OCI-LY7 (cell line): Measurements from ENCODE around the gene SYCP1. TPM values are rescaled to one million over a fixed set of nuclear protein-coding genes. Genes with fewer than 3 reads are reported as not detected.
"Not testable (repeated sequence)": the region's sequence is repeated elsewhere in the genome, so short reads cannot be mapped to it uniquely, and the experiment has no call there.

Source experiments
- BruUV-seq: library from RNA; stranded (reverse); fragments of 400-500 nt; replicated peaks from 2 replicates; lab custom pipeline; 2021; lab: Mats Ljungman, UMichigan
- CTCF ChIA-PET: fragments of 300-600 bp; sonication (Branson Sonifier 250); formaldehyde crosslinking; loops from one replicate; lab custom pipeline; 2022; ENCODE audit warnings: antibody characterized with exemption; ENCODE audit not compliant: unreplicated experiment; lab: Charles Lee
- POLR2A ChIA-PET: fragments of 300-600 bp; sonication (Branson Sonifier 250); formaldehyde crosslinking; loops from one replicate; lab custom pipeline; 2022; ENCODE audit warnings: antibody characterized with exemption; lab: Charles Lee
- DNase-seq: peaks from one replicate; pipeline ENCODE4 v3.0.0-alpha.2; 2015; ENCODE audit warnings: low spot score
- H2AFZ ChIP-seq: fragments of 200-600 bp; sonication (generic), shearing (Covaris generic); 2 replicates; pipeline ENCODE4 v1.6.1; 2014; ENCODE audit warnings: mild to moderate bottlenecking, antibody characterized with exemption, low read length, moderate library complexity
- H3K27ac ChIP-seq: fragments of 200-600 bp; sonication (generic); 2 replicates; pipeline ENCODE4 v1.5.1; 2014; ENCODE audit warnings: mixed run types, low read depth, mild to moderate bottlenecking, moderate library complexity, low read length, inconsistent platforms; ENCODE audit not compliant: poor library complexity, severe bottlenecking
- H3K36me3 ChIP-seq: fragments of 200-600 bp; sonication (generic); 2 replicates; pipeline ENCODE4 v1.6.1; 2014; ENCODE audit warnings: mild to moderate bottlenecking, antibody characterized with exemption, low read length, moderate library complexity, mixed read lengths; ENCODE audit not compliant: insufficient read depth
- H3K4me1 ChIP-seq: fragments of 200-600 bp; sonication (generic); 2 replicates; pipeline ENCODE4 v1.5.1; 2014; ENCODE audit warnings: mild to moderate bottlenecking, low read length; ENCODE audit not compliant: insufficient read depth, poor library complexity, severe bottlenecking
- H3K4me2 ChIP-seq: fragments of 200-600 bp; sonication (generic); 2 replicates; pipeline ENCODE4 v1.6.1; 2014; ENCODE audit warnings: mild to moderate bottlenecking, low read length
- H3K4me3 ChIP-seq: fragments of 200-600 bp; sonication (generic); 2 replicates; pipeline ENCODE4 v1.5.1; 2014; ENCODE audit warnings: mild to moderate bottlenecking, low read depth, low read length; ENCODE audit not compliant: poor library complexity, severe bottlenecking
- H3K79me2 ChIP-seq: fragments of 200-600 bp; sonication (generic); 2 replicates; pipeline ENCODE4 v1.6.1; 2016; ENCODE audit warnings: low read depth, mild to moderate bottlenecking, low read length, moderate library complexity, mixed read lengths; ENCODE audit not compliant: insufficient read depth
- H3K9me2 ChIP-seq: fragments of 200-600 bp; sonication (generic); 2 replicates; pipeline ENCODE4 v1.6.1; 2016; ENCODE audit warnings: mild to moderate bottlenecking, low read length, mixed read lengths; ENCODE audit not compliant: insufficient read depth
- H3K9me3 ChIP-seq: fragments of 200-600 bp; sonication (generic); 2 replicates; pipeline ENCODE4 v1.6.1; 2014; ENCODE audit warnings: mild to moderate bottlenecking, mixed run types, low read length, mixed read lengths
- H4K20me1 ChIP-seq: fragments of 200-600 bp; sonication (generic); 2 replicates; pipeline ENCODE4 v1.6.1; 2014; ENCODE audit warnings: mild to moderate bottlenecking, antibody characterized with exemption, low read length, moderate library complexity, mixed read lengths; ENCODE audit not compliant: insufficient read depth
- EZH2phosphoT487 ChIP-seq: fragments of 200-600 bp; sonication (generic); IDR thresholded peaks from 2 replicates; pipeline ENCODE4 v1.6.1; 2018; ENCODE audit warnings: low read depth, borderline replicate concordance, mild to moderate bottlenecking, mixed run types, antibody characterized with exemption, low read length, moderate library complexity, mixed read lengths
- intact Hi-C: fragments of 100-400 bp; cut with micrococcal nuclease; formaldehyde crosslinking; loops from one replicate; pipeline ENCODE4 v1.10.0; 2022; ENCODE audit not compliant: unreplicated experiment
- total RNA-seq, 2 experiments: library from RNA; depleted of rRNA in 1 of 2; stranded (reverse); fragments of >200 nt in 1 of 2; shearing (Covaris generic) in 1 of 2; gene quantifications; 2 replicates each; pipeline ENCODE4 v1.2.3, GENCODE V29; 2014 to 2022
- TF ChIP-seq, protein P1 (sequence below): fragments of 200-600 bp; sonication (generic); conservative IDR thresholded peaks from 2 replicates; pipeline ENCODE4 v1.5.1; 2014; ENCODE audit warnings: mild to moderate bottlenecking, antibody characterized with exemption, low read length, moderate library complexity, mixed read lengths

SYCP1 gene
- total RNA-seq, 2 experiments from 2014 or later = not detected

DNA sequence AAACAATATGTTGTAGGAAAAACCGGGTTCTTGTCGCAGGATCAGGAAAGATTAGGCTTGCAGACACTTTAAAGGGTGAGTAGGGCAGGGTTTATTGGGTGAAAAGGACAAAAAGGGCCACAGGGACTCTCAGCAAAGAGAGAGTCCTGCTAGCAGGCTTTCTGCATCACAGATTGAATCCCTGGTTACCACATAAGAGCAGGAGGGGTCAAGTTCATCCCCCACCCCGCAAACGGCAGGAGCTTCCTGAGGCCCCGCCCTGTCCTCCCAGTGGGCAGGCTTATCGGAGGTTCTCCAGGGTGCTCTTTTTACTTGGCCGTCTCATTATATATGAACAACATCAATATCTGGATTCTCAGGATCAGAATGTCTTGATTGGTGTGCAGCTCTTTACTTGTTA, 47.7 kb downstream of the SYCP1 start:
- H2AFZ ChIP-seq = no peak overlapping the region
- H4K20me1 ChIP-seq = no peaks in the 10 kb centered on the region
- H3K4me3 ChIP-seq = no peak overlapping the region
- no peak overlapping the region for H3K4me2 ChIP-seq
- no TSS peak for BruUV-seq
- no peaks in the 10 kb centered on the region for H3K4me1 ChIP-seq
- ChIA-PET CTCF (no interaction called here), POLR2A (interaction anchor here (0.6 kb wide), 1 partner anchor 74 kb away, joined by 3 read pairs; no protein-coding TSS in a partner anchor)
- TF ChIP-seq, protein P1, sequence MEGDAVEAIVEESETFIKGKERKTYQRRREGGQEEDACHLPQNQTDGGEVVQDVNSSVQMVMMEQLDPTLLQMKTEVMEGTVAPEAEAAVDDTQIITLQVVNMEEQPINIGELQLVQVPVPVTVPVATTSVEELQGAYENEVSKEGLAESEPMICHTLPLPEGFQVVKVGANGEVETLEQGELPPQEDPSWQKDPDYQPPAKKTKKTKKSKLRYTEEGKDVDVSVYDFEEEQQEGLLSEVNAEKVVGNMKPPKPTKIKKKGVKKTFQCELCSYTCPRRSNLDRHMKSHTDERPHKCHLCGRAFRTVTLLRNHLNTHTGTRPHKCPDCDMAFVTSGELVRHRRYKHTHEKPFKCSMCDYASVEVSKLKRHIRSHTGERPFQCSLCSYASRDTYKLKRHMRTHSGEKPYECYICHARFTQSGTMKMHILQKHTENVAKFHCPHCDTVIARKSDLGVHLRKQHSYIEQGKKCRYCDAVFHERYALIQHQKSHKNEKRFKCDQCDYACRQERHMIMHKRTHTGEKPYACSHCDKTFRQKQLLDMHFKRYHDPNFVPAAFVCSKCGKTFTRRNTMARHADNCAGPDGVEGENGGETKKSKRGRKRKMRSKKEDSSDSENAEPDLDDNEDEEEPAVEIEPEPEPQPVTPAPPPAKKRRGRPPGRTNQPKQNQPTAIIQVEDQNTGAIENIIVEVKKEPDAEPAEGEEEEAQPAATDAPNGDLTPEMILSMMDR = no peak
- no peak for TF ChIP-seq EZH2phosphoT487
- H3K9me3 ChIP-seq = no peaks in the 10 kb centered on the region
- no peaks in the 10 kb centered on the region for H3K79me2 ChIP-seq
- no peak overlapping the region for H3K27ac ChIP-seq
- H3K36me3 ChIP-seq = no peaks in the 10 kb centered on the region
- DNase-seq = no peak
- no peaks in the 10 kb centered on the region for H3K9me2 ChIP-seq
- intact Hi-C loops = no loop called here

DNA sequence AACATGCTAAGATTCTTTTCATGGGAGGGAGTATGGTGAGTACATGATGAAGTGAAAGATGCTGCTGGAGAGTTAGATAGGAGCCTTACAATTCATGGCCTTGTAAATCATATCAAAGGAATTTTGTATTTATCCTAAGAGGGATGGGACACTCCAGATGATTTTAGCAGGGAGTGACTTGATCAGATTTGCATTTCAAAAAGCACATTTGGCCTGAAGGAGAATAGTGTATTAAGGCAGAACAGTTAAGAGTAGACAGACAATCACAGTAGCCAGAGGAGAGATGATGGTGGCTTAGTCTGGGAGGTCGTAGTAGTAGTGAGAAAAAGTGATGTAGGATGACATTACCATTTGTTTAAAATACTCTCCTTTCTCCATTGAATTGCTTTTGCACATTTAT, 48.8 kb downstream of the SYCP1 start:
- POLR2A ChIA-PET = no interaction called here
- intact Hi-C loops = no loop called here

GRCh38 chr1:114915720-114916119, 61.1 kb downstream of the SYCP1 start:
- H3K9me2 ChIP-seq, BruUV-seq, DNase-seq, H3K27ac ChIP-seq, intact Hi-C loops, H4K20me1 ChIP-seq, H3K79me2 ChIP-seq, H3K4me3 ChIP-seq, H3K4me1 ChIP-seq, H2AFZ ChIP-seq, CTCF ChIA-PET, H3K36me3 ChIP-seq, POLR2A ChIA-PET, H3K4me2 ChIP-seq, H3K9me3 ChIP-seq: not testable (repeated sequence)

More for the DNA sequence above, 48.8 kb downstream of the SYCP1 start:
- Histone ChIP-seq H3K4me1 (no peaks in the 10 kb centered on the region), H3K4me2 (no peak overlapping the region), H3K27ac (no peak overlapping the region), H3K79me2 (no peaks in the 10 kb centered on the region), H2AFZ (no peak overlapping the region), H3K9me3 (no peaks in the 10 kb centered on the region), H3K4me3 (no peak overlapping the region), H3K9me2 (no peaks in the 10 kb centered on the region), H4K20me1 (no peaks in the 10 kb centered on the region), H3K36me3 (no peaks in the 10 kb centered on the region)
- no peak for DNase-seq
- CTCF ChIA-PET = no interaction called here
- BruUV-seq = no TSS peak
- TF ChIP-seq EZH2phosphoT487 = no peak
- TF ChIP-seq, protein P1 = no peak
